WERI-Rb-1 (cell line): ENCODE data around the gene TSEN54.

Experiments used
- DNase-seq: peaks from one replicate; pipeline ENCODE4 v3.0.0-alpha.2; 2020
- H3K27ac ChIP-seq: fragments of 250-450 bp; sonication (Bioruptor Pico); 2 replicates; pipeline ENCODE4 v1.5.1; 2020; ENCODE audit warnings: mild to moderate bottlenecking, moderate library complexity
- H3K27me3 ChIP-seq: fragments of 250-450 bp; sonication (Bioruptor Pico); 2 replicates; pipeline ENCODE4 v1.5.1; 2021; ENCODE audit warnings: mild to moderate bottlenecking, low read depth, moderate library complexity; ENCODE audit not compliant: insufficient read depth, severe bottlenecking
- H3K36me3 ChIP-seq: fragments of 250-450 bp; sonication (Bioruptor Pico); 2 replicates; pipeline ENCODE4 v1.5.1; 2020; ENCODE audit warnings: mild to moderate bottlenecking, moderate library complexity
- H3K4me3 ChIP-seq: 2 replicates; pipeline ENCODE4 v1.5.1; 2011; ENCODE audit warnings: low read depth, mild to moderate bottlenecking, control low read depth, low read length
- H3K9me3 ChIP-seq: fragments of 250-450 bp; sonication (Bioruptor Pico); 2 replicates; pipeline ENCODE4 v1.5.1; 2021; ENCODE audit warnings: mild to moderate bottlenecking, moderate library complexity; ENCODE audit not compliant: severe bottlenecking
- CTCF ChIP-seq: IDR thresholded peaks from 2 replicates; pipeline ENCODE4 v1.5.1; 2011; ENCODE audit warnings: low read depth, mild to moderate bottlenecking, control low read depth, inconsistent platforms, low read length

The TSEN54 gene

GRCh38 chr17:75490173-75490743, 26.1 kb upstream of the TSEN54 start:
- TF ChIP-seq CTCF = no peak
- Histone ChIP-seq H3K27me3 (no peaks in the 10 kb centered on the region), H3K36me3 (peaks cover 73% of the 10 kb centered on the region), H3K27ac (no peak overlapping the region), H3K4me3 (no peak overlapping the region), H3K9me3 (no peaks in the 10 kb centered on the region)
- DNase-seq = no peak

DNA sequence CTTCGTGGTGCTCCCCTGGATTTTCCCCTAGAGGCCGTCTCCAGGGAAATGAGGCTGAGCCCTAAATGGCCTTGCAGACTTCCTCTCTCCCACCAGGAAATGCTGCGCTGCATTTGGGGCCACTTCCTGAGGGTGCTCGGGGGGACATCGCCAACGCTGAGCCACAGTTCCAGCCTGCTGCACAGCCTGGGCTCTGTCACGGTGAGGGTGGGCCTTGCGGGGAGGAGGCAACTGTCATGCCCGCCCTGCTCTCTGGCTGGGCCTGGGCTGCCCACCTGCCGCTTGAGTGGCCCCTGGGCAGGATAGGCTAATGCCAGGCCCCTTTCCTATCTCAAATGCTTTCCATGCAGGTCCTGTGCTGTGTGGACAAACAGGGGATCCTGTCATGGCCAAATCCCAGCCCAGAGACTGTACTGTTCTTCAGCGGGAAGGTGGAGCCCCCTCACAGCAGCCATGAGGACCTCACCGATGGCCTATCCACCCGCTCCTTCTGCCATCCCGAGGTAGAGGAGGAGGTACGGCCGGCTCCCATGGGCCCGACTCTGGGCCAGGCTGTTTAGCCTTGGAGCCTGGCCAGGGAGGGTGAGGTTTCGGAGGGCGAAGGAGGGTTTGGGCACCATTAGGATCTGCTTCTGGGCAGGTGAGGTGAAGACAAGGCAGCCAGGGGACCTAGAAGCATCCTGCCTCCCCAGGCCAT, 25.2 kb upstream of the TSEN54 start:
- DNase-seq = no peak
- Histone ChIP-seq H3K27me3 (no peaks in the 10 kb centered on the region), H3K9me3 (no peaks in the 10 kb centered on the region), H3K27ac (no peak overlapping the region), H3K36me3 (peaks cover 81% of the 10 kb centered on the region), H3K4me3 (no peak overlapping the region)
- no peak for TF ChIP-seq CTCF

GRCh38 chr17:75491680-75492079, 24.6 kb upstream of the TSEN54 start:
- Histone ChIP-seq H3K4me3 (no peak overlapping the region), H3K9me3 (no peaks in the 10 kb centered on the region), H3K36me3 (peaks cover 82% of the 10 kb centered on the region), H3K27me3 (no peaks in the 10 kb centered on the region), H3K27ac (no peak overlapping the region; the same call in 1 of the 2 replicates)
- no peak for DNase-seq
- no peak for TF ChIP-seq CTCF

DNA sequence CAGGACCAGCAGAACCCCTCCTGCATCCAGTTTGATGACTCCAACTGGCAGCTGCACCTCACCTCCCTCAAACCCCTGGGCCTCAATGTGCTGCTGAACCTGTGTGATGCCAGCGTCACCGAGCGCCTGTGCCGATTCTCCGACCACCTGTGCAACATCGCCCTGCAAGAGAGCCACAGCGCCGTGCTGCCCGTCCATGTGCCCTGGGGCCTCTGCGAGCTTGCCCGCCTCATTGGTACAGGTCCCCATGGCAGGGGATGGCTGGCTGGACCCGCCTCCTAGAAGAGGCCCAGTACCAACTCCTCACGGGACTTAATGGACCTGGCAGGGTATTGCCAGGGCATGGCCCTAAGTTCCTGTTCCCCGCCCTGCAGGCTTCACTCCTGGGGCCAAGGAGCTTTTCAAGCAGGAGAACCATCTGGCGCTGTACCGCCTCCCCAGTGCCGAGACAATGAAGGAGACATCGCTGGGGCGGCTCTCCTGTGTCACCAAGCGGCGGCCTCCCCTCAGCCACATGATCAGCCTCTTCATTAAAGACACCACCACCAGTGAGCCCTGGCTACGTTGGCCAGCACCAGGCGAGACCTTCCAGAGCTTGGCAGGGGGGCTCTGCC, 23.7 kb upstream of the TSEN54 start:
- H3K36me3 ChIP-seq = peaks cover 87% of the 10 kb centered on the region
- H3K27ac ChIP-seq = no peak overlapping the region; the same call in 1 of the 2 replicates
- TF ChIP-seq CTCF = peak; percentile 30; the same call in 1 of the 2 replicates
- DNase-seq = peak; percentile 64
- no peak overlapping the region for H3K4me3 ChIP-seq
- no peaks in the 10 kb centered on the region for H3K27me3 ChIP-seq
- no peaks in the 10 kb centered on the region for H3K9me3 ChIP-seq

DNA sequence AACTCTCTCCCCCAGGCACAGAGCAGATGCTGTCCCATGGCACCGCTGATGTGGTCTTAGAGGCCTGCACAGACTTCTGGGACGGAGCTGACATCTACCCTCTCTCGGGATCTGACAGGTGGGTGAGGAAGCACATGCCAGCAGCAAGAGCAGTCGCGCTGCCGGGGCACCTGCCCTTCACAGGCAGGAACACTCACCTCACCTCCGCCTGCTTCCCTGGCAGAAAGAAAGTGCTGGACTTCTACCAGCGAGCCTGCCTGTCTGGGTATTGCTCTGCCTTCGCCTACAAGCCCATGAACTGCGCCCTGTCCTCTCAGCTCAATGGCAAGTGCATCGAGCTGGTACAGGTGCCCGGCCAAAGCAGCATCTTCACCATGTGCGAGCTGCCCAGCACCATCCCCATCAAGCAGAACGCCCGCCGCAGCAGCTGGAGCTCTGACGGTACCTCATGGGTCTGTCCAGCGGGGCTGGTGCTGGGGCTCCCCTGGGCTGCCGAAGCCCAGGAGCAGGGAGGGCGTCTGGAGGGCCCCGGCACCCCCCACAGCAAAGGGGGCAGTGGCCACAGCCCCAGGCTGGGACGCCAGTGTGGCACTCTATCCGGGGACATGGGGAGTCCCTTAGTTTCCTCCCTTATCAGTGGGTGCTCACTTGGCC, 22.7 kb upstream of the TSEN54 start:
- H3K36me3 ChIP-seq = peaks cover 88% of the 10 kb centered on the region
- TF ChIP-seq CTCF = no peak

More for the DNA sequence above, 22.7 kb upstream of the TSEN54 start:
- H3K27ac ChIP-seq = no peak overlapping the region
- no peaks in the 10 kb centered on the region for H3K9me3 ChIP-seq
- no peaks in the 10 kb centered on the region for H3K27me3 ChIP-seq
- no peak for DNase-seq
- no peak overlapping the region for H3K4me3 ChIP-seq
